OCI-LY3 (cell line): ENCODE measurements around the gene VRTN.

Experiments
- CTCF ChIP-seq: fragments of 200-600, 300-600 bp; sonication (generic); IDR thresholded peaks from 2 replicates; pipeline ENCODE4 v1.5.1; 2014; ENCODE audit warnings: antibody characterized with exemption, low read length, low read depth
- EZH2phosphoT487 ChIP-seq: fragments of 200-600 bp; shearing (Covaris generic); IDR thresholded peaks from 2 replicates; pipeline ENCODE4 v1.6.1; 2018; ENCODE audit warnings: antibody characterized with exemption, mixed run types, low read depth

DNA sequence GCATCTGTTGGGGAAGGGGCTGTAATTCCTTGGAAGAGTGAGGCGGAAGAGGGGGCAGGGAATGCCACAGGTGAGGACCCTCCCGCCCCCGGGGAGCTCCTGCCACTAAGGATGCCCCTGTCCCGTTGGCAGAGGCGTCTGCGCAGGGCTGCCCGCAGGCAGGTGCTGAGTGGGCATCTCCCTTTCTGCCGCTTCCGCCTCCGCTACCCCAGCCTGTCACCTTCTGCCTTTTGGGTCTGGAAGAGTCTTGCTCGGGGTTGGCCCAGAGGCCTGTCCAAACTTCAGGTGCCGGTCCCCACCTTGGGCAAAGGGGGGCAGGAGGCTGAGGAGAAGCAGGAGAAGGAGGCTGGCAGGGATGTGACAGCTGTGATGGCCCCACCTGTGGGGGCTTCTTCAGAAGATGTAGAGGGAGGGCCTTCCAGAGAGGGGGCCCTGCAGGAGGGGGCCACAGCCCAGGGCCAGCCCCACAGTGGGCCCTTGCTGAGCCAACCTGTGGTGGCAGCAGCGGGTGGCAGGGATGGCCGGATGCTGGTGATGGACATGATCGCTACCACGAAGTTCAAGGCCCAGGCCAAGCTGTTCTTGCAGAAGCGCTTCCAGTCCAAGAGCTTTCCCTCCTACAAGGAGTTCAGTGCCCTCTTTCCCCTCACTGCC lies 10.0 kb downstream of the VRTN start:
- no peak for TF ChIP-seq CTCF
- TF ChIP-seq EZH2phosphoT487 = no peak
